HG03558 (cell line): ENCODE data around the gene SLC26A3.
"Not testable (repeated sequence)": the region's sequence is repeated elsewhere in the genome, so short reads cannot be mapped to it uniquely, and the experiment has no call there.

Experiments
- ATAC-seq: cut with Tn5 transposase; IDR thresholded peaks from one replicate; pipeline ENCODE4 v1.9.1; 2021; ENCODE audit warnings: moderate number of reproducible peaks; ENCODE audit not compliant: unreplicated experiment; ENCODE audit errors: extremely low read depth

SLC26A3 gene

DNA sequence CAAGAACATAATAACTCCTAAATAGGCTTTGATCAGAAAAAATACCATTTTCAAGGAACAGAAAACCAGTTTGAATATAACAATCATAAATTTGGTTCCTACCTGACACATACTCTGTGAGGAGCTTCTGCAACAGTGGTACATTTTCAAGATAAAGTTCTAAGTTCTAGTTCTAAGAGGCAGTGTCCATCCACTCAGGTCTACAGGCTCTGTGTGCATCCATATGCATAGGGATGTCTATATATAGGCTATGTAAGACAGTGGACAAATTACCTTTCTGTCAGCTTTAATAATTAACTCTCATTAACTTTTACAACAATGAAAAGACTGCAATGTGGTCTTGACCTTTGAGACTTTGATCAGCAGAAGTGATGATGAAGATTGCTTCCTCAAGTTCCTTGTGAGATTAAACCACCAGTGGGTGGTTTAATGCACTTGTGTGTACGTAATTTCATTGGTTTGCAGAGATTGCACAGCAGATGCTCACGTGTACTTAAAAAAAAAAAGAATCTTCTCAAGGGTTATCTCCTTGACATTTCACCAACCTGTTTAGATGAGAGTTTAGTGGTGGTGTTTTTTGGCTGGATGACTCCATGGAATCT is at the start of gene SLC26A3:
Gene SLC26A3, minus strand, starts transcription at position 215 of the 602 bp plus-strand sequence. CDS start 8,714 bp downstream, outside the sequence.
- ATAC-seq: no peak

DNA sequence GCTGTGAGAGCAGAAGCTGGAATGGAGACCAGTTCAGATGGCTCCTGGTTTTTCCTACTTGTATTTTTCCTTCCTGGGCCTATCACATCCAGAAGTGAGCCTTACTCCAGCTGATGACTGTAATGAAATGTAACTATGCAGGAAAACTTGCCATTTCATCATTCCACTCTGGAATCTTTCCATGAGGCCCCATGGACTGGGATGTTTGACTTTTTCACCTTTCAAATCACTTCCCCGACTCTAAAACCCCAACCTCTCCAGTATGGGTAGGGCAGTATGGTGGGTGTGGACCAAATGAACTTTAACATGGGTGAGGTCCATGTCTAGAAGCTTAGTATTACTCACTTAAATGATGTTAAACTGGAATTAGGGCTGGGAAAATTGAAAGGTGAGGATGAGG is 47.6 kb upstream of the SLC26A3 start:
- ATAC-seq: no peak

DNA sequence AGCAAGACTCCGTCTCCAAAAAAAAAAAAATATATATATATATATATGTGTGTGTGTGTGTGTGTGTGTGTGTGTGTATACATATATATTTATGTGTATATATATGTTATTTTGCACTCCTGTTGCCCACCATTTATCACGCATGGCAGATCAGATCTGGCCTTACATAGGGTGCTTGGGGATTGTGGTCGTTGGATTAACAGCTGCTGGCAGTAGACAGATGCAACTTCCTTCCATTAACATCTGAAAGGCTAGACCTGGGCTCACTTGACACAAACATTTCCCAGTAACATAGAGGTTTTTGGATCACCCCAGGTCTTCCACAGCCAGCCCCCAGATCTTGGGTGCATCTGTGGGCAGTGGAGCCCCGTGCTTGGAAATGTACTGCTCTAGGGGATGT is 47.2 kb upstream of the SLC26A3 start:
- ATAC-seq: no peak

GRCh38 chr7:107848211-107848610 is 45.2 kb upstream of the SLC26A3 start:
- not testable (repeated sequence) for ATAC-seq

DNA sequence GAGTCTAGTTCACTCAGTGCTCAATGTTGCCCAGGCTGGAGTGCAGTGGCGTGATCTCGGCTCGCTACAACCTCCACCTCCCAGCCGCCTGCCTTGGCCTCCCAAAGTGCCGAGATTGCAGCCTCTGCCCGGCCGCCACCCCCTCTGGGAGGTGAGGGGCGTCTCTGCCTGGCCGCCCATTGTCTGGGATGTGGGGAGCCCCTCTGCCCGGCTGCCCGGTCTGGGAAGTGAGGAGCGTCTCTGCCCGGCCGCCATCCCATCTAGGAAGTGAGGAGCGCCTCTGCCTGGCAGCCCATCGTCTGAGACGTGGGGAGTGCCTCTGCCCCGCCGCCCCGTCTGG is 44.8 kb upstream of the SLC26A3 start:
- ATAC-seq: not testable (repeated sequence)

GRCh38 chr7:107847168-107847835 is 44.3 kb upstream of the SLC26A3 start:
- ATAC-seq: no peak

DNA sequence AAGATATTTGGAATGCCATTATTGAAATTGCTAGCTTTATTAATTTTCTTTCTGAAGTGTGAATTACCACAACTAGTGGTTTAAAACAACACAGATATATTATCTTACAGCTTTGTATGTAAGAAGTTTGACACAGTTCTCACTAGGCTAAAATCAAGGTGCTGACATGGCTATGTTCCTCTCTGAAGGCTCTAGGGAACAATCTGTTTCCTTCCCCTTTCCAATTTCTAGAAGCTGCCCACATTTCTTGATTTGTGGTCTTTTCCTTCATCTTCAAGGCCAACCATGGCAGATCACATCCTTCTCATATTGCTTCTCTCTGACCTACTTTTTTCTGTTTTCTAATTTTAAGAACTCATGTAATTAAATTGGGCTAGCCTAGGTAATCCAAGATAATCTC is 43.3 kb upstream of the SLC26A3 start:
- no peak for ATAC-seq

- ATAC-seq: no peak
Measured at GRCh38 chr7:107843184-107843583, 40.2 kb upstream of the SLC26A3 start.

GRCh38 chr7:107842213-107842612 is 39.2 kb upstream of the SLC26A3 start:
- ATAC-seq: no peak

- no peak for ATAC-seq
Measured at GRCh38 chr7:107838816-107839565, 36.0 kb upstream of the SLC26A3 start.

DNA sequence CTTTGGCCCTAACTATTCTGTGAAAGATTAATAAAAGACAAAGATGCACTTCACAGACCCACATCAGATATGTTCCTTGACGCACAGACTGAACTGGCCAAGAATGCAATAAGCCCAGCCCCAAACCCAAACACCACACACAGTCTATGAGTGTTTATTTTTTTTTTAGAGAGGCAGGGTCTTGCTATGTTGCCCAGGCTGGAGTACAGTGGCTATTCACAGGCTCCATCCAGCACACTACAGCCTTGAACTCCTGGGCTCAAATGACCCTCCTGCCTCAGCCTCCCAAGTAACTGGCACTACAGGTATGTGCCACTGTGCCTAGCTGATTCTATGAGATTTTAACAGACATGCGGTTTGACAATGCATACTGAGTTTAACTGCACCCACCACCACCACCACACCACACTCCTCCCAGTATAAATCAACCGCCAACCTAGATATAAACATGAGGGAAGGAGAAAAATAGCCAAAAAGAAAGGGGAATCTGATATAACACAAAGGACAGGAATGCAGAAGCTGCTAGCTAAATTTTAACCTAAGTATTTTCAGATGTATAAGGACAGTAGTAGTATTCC is 35.1 kb upstream of the SLC26A3 start:
- ATAC-seq: no peak

- no peak for ATAC-seq
Measured at GRCh38 chr7:107837145-107837512, 34.1 kb upstream of the SLC26A3 start.

DNA sequence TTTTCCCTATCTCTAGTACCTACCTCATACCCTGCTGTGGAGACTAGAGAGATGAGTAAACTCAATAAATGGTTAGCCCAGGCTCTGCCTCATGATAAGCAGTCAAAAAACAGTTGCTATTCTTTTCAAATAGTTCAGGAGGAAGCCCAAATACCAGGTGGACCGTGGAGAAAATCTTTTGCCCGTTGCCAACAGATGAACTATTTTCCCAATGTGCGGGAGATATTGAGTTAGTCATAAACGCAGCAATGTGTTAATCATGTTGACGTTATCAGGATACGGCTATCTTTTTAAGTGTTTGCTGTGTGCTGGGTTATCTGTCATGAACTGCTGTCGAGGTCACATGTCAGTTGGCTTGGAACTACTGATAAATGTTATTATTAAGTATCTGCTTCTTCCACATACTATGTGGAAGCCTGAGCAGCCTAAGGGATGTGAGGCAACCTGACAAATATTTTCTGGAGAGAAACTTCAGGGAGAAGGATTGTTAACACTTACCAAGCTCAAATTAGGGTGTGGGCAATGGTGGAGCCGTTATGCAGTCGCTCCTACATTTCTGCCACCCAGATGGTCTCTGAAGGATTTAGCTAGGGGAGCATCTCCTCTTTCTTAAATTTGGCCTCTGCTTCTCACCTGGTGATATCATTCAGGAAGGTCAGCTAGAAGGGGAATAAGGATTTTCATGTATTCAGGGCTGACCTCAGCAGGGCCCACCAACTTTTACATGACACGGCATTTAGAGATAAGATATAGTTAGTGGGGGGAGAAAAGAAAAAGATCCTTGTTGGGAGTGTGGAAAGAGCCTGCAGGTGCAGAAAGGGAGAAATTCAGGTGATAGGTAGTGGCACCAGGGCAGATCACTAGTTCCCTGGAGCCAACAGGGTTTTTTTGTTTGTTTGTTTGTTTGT is 33.5 kb upstream of the SLC26A3 start:
- ATAC-seq: no peak

DNA sequence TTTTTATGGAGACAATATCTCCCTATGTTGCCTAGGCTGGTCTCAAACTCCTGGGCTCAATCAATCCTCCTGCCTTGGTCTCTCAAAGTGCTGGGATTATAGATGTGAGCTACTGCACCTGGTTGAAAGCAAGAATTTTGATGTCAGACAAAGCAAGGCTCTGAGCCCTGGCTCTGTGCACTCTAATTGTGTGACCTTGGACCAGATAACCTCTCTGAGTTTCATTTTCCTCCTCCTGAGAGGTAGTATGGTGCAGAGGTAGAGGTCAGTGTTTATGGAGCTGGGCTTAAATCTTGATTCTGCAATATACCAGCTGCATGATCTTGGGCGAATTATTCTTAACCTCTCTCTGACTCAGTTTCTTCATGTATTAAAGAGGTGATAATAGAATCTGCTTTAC is 31.4 kb upstream of the SLC26A3 start:
- ATAC-seq: no peak

DNA sequence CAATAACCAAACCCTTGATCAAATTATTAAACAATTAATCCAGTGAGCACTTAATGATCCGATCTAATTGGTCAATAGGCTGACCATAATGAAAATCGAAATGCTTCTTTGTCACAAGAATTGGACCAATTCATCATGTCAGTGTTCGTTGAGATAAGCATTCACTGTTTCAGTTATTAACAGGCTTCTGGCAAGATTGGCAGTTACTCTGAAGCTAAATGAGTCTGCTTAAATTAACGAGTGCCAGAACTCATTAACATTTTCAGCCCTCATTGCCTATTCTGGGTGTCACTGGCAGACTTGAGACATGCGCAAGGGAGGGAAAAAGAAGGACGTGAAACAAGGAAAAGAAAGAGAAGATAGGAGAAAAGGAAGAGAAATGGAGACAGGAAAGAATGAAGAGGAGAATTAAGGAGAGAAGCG is 30.7 kb upstream of the SLC26A3 start:
- no peak for ATAC-seq

DNA sequence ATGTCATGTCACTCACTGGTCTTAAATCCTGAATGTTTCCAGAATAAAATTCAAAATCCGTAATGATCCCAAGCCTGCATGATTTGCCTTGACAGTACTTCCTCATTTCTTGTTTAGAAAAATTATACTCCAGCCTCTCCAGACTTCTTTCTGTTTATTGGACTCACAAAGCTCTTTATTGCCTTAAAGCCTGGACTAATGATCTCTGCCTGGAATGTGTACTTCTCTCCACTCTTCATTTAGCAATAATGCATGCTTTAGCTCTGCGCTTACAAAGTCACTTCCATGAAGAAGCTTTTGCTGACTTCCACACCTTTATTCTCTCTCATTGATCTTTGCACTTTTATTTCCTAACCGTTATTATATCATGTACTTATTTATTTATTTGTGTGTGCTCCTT is 27.4 kb upstream of the SLC26A3 start:
- ATAC-seq: no peak

DNA sequence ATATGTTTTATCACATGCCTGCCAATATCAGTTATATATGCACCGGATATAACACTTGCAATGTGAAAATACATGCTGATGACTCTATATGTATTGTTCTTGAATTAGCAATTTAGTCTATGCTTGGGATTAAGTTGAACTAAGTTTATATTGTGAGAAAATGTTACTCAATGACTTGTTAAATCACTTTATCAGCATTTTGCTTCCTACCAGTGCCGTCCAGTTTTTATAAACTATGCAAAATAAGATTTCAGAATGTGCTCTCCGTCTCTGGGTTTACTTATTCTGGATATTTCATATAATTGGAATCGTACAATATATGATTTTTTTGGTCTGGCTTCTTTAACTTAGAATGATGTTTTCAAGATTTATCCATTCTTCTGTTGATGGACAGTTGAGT is 25.5 kb upstream of the SLC26A3 start:
- ATAC-seq: no peak

GRCh38 chr7:107827501-107827900 is 24.5 kb upstream of the SLC26A3 start:
- no peak for ATAC-seq

- no peak for ATAC-seq
Measured at GRCh38 chr7:107826451-107826850, 23.4 kb upstream of the SLC26A3 start.

DNA sequence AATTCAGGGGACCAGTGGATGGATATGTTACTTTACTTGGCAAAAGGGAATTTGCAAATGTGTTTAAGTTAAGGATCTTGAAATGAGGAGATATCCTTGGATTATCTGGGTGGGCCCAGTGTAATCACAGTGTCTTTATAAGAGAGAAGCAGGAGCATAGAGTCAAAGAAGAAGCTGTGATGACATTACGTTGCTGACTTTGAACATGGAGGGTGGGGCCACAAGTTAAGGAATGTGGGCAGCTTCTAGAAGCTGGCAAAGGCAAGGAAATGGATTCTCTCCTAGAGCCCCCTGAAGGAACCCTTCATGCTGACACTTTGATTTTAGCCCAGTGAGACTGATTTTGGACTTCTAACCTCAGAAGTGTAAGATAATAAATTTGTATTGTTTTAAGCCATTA is 21.8 kb upstream of the SLC26A3 start:
- ATAC-seq: no peak
